Mesodermal cell (in vitro differentiated cells): ENCODE measurements around the gene EXOSC1.
"Not testable (repeated sequence)": the region's sequence is repeated elsewhere in the genome, so short reads cannot be mapped to it uniquely, and the experiment has no call there.

Experiments used
- H3K27ac ChIP-seq: 2 replicates; pipeline ENCODE4 v1.7.0; 2013; ENCODE audit warnings: mild to moderate bottlenecking, low read depth, low read length, moderate library complexity; ENCODE audit not compliant: severe bottlenecking
- H3K36me3 ChIP-seq: 2 replicates; pipeline ENCODE4 v1.7.1; 2013; ENCODE audit warnings: mild to moderate bottlenecking, low read length, moderate library complexity; ENCODE audit not compliant: control insufficient read depth, insufficient read depth
- H3K4me1 ChIP-seq: one replicate; pipeline ENCODE4 v1.7.1; 2013; ENCODE audit warnings: mild to moderate bottlenecking, low read length; ENCODE audit not compliant: insufficient read depth, control insufficient read depth, poor library complexity, severe bottlenecking
- H3K4me3 ChIP-seq: 2 replicates; pipeline ENCODE4 v1.7.0; 2013; ENCODE audit warnings: low read length, control low read depth, mild to moderate bottlenecking; ENCODE audit not compliant: insufficient read depth, poor library complexity, severe bottlenecking; ENCODE audit errors: extremely low read depth
- H3K9me3 ChIP-seq: 2 replicates; pipeline ENCODE4 v1.7.1; 2013; ENCODE audit warnings: mild to moderate bottlenecking, low read length, moderate library complexity; ENCODE audit not compliant: control insufficient read depth
- WGBS, 2 experiments: methylation state at CpG; one replicate each; pipeline ENCODE4 v1.1.5; 2013; ENCODE audit warnings: missing lambda C conversion rate in 2 of 2; ENCODE audit not compliant: insufficient coverage in 2 of 2; 5-methylcytosine and 5-hydroxymethylcytosine counted together

EXOSC1 gene

GRCh38 chr10:97434557-97434956 is 11.2 kb downstream of the EXOSC1 start:
- 89 to 100% methylated on average over 1 of the region's 1 CpG for whole genome bisulfite sequencing, 2 experiments
- Histone ChIP-seq H3K27ac (no peak overlapping the region), H3K4me3 (no peak overlapping the region), H3K4me1 (no peaks in the 10 kb centered on the region), H3K9me3 (no peaks in the 10 kb centered on the region), H3K36me3 (peaks cover 84% of the 10 kb centered on the region)

GRCh38 chr10:97434055-97434454 is 11.8 kb downstream of the EXOSC1 start:
- Histone ChIP-seq H3K4me3 (no peak overlapping the region), H3K36me3 (peaks cover 83% of the 10 kb centered on the region), H3K27ac (no peak overlapping the region), H3K4me1 (no peaks in the 10 kb centered on the region), H3K9me3 (no peaks in the 10 kb centered on the region)

DNA sequence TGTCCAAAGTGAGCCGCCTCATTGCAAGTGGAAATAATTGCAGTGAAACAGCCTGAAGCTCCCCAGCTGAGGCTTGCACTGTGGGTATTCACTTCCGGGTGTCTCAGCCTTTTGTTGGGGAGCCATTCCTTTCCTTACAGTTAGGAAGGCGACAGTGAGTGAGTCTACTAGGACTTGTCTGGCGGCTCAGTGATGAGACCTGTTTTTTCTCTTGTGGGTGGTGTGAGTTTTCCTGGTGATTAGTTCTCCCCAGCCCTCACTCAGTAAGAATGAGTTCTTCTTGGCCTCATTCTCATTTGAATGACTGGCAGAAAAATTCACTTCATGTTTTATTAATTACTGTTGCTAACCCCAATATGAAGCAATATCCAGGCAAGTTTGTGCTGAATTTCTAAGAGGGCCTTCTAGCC is 17.2 kb downstream of the EXOSC1 start:
- Histone ChIP-seq H3K36me3 (peaks cover 52% of the 10 kb centered on the region), H3K4me3 (peak overlapping the region; percentile 86), H3K4me1 (no peaks in the 10 kb centered on the region), H3K27ac (peak overlapping the region; percentile 91), H3K9me3 (no peaks in the 10 kb centered on the region)
- 33 to 52% methylated on average over 1 to 2 of the region's 4 CpGs for WGBS, 2 experiments

GRCh38 chr10:97427571-97428179 is 18.1 kb downstream of the EXOSC1 start:
- Histone ChIP-seq H3K4me3 (peak overlapping the region; percentile 86), H3K4me1 (peaks cover 4% of the 10 kb centered on the region), H3K36me3 (peaks cover 48% of the 10 kb centered on the region), H3K9me3 (no peaks in the 10 kb centered on the region), H3K27ac (peak overlapping the region; percentile 91)
- 0% methylated on average over 4 to 5 of the region's 9 CpGs for WGBS, 2 experiments

DNA sequence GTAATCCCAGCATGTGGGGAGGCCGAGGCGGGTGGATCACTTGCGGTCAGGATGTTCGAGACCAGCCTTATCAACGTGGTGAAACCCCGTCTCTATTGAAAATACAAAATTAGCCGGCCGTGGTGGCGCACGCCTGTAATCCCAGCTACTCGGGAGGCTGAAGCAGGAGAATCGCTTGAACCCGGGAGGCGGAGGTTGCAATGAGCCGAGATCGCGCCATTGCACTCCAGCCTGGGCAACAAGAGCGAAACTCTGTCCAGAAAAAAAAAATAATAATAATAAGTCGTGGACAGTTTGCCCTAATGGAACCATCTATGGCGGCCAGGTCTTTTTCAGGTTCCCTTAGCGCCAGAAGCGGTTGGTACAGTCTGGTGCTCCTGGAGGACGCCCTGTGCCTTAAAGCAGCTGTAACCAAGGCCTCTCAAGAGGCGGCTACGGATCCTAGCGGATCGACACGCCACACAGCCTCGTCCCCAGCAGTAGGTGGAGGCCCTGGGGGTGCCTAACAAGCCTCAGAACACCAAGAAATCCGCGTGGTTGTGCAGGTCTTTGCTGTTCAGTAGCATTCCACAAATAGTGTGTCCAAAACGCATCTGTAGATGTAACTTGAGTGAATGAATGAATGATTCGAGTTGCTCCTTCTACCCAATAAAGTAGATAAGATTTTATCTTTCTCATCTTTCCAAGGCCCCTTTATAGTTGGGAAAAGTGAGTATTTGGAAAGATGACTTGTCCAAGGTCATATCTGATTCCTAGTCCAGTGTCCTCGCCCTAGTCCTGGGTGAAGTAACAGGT is 18.8 kb downstream of the EXOSC1 start:
- peak overlapping the region; percentile 86 for H3K4me3 ChIP-seq
- peak overlapping the region; percentile 91 for H3K27ac ChIP-seq
- no peaks in the 10 kb centered on the region for H3K9me3 ChIP-seq
- peaks cover 4% of the 10 kb centered on the region for H3K4me1 ChIP-seq
- peaks cover 45% of the 10 kb centered on the region for H3K36me3 ChIP-seq
- WGBS, 2 experiments: 1 to 2% methylated on average over 23 to 29 of the region's 34 CpGs

- Histone ChIP-seq H3K27ac (peak within 1 kb of the TSS; percentile 91), H3K36me3 (peaks cover 37% of the 10 kb centered on the region), H3K4me1 (peaks cover 4% of the 10 kb centered on the region), H3K4me3 (peak within 1 kb of the TSS; percentile 86), H3K9me3 (no peaks in the 10 kb centered on the region)
- 1% methylated on average over 18 to 61 of the region's 90 CpGs for WGBS, 2 experiments
These were observed 19.6 kb downstream of the EXOSC1 start, which contains the start of gene PGAM1 for GRCh38 chr10:97425964-97426775. Gene PGAM1, plus strand, starts transcription at chr10:97426191. Its CDS starts 117 bp downstream, at chr10:97426308.

DNA sequence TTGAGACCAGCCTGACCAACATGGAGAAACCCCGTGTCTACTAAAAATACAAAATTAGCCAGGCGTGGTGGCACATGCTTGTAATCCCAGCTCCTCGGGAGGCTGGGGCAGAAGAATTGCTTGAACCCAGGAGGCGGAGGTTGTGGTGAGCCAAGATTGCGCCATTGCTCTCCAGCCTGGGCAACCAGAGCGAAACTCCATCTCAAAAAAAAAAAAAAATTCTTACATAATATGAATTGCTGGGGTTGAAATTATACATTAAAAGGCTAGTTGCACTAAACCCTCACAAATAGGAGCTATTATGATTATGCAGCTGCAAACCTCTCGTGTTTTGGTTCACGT is 22.1 kb downstream of the EXOSC1 start:
- H3K4me3 ChIP-seq, H3K27ac ChIP-seq, H3K9me3 ChIP-seq, H3K4me1 ChIP-seq: not testable (repeated sequence)
- 87 to 100% methylated on average over 4 to 5 of the region's 8 CpGs for WGBS, 2 experiments
- H3K36me3 ChIP-seq: peaks cover 15% of the 10 kb centered on the region

DNA sequence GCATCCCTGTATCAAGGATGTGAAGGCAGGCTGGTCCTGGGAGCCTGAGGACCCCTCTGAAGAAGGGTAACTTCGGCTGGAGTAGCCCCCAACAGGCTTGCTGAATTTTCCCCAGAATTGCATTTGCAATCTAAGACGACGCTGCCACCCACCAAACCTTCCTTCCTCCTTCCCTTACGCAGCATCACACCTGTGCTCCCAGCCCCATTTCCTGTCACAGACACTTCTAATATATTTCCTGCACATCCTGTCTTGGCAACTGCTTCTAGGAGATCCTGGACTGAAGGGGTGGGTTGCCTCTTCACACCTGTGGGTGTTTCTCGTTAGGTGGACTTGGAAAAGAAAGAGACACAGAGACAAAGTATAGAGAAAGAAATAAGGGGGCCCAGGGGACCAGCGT is 29.2 kb downstream of the EXOSC1 start:
- Histone ChIP-seq H3K36me3 (no peaks in the 10 kb centered on the region), H3K27ac (no peak overlapping the region), H3K4me3 (no peak overlapping the region), H3K4me1 (peaks cover 8% of the 10 kb centered on the region), H3K9me3 (no peaks in the 10 kb centered on the region)
- 87 to 96% methylated on average over 5 to 6 of the region's 6 CpGs for WGBS, 2 experiments

- Histone ChIP-seq H3K36me3 (no peaks in the 10 kb centered on the region), H3K4me3 (no peak overlapping the region), H3K27ac (no peak overlapping the region), H3K4me1 (peaks cover 8% of the 10 kb centered on the region), H3K9me3 (no peaks in the 10 kb centered on the region)
- 90 to 96% methylated on average over 8 to 10 of the region's 10 CpGs for WGBS, 2 experiments
These were observed 32.9 kb downstream of the EXOSC1 start for GRCh38 chr10:97412891-97413304.

DNA sequence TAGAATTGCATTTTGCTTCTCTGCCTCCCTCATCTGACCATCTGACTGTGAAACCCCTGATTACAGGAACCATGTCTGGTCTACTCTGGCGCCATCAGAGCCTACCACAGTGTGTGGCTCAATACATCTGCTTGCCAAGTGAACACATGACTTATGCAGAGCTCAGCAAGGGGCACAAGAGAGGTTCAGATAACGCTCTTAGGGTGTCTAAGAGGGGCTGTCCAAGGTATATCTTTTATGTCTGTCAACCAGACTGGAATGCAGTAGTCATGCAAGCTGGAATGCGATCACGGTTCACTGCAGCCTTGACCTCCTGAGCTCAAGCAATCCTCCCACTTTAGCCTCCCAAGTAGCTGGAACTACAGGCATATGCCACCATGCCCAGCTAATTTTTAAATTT is 34.4 kb downstream of the EXOSC1 start:
- 89 to 94% methylated on average over 4 of the region's 4 CpGs for WGBS, 2 experiments
- Histone ChIP-seq H3K4me1 (peaks cover 8% of the 10 kb centered on the region), H3K27ac (no peak overlapping the region), H3K4me3 (no peak overlapping the region), H3K36me3 (no peaks in the 10 kb centered on the region), H3K9me3 (no peaks in the 10 kb centered on the region)
